GM23338 (cell line): Measurements from ENCODE around the gene ZNF578. TPM values are rescaled to one million over a fixed set of nuclear protein-coding genes. Genes with fewer than 3 reads are reported as not detected.

Source experiments
- ATAC-seq: fragments of 200-7000 bp; cut with Tn5 transposase; 3 replicates; pipeline ENCODE4 v1.9.1; 2020
- DNase-seq: peaks from one replicate; pipeline ENCODE4 v3.0.0-alpha.2; 2015; ENCODE audit warnings: low spot score
- H2AFZ ChIP-seq: fragments of 200-600 bp; sonication (generic); 2 replicates; pipeline ENCODE4 v1.8.0; 2016; ENCODE audit warnings: antibody characterized with exemption, mild to moderate bottlenecking, moderate library complexity
- H3F3A ChIP-seq: fragments of 200-600 bp; sonication (generic); replicated peaks from 2 replicates; pipeline ENCODE4 v1.8.0; 2017; ENCODE audit warnings: antibody characterized with exemption, mixed run types, low read depth
- H3K27ac ChIP-seq: fragments of 200-600 bp; sonication (generic); 2 replicates; pipeline ENCODE4 v1.6.1; 2016; ENCODE audit warnings: low read depth
- H3K27me3 ChIP-seq: fragments of 200-600 bp; sonication (generic); 2 replicates; pipeline ENCODE4 v1.8.0; 2016; ENCODE audit warnings: mild to moderate bottlenecking, mixed run types, moderate library complexity; ENCODE audit not compliant: insufficient read depth
- H3K36me3 ChIP-seq: fragments of 200-600 bp; sonication (generic); 2 replicates; pipeline ENCODE4 v1.8.0; 2016; ENCODE audit warnings: mild to moderate bottlenecking; ENCODE audit not compliant: insufficient read depth
- H3K4me1 ChIP-seq: fragments of 200-600 bp; sonication (generic); 2 replicates; pipeline ENCODE4 v1.8.0; 2016; ENCODE audit warnings: mild to moderate bottlenecking, moderate library complexity; ENCODE audit not compliant: insufficient read depth
- H3K4me2 ChIP-seq: fragments of 200-600 bp; sonication (generic); 2 replicates; pipeline ENCODE4 v1.7.1; 2017; ENCODE audit warnings: mixed run types
- H3K4me3 ChIP-seq: fragments of 200-600 bp; sonication (generic); 2 replicates; pipeline ENCODE4 v1.6.1; 2016; ENCODE audit warnings: mixed run types
- H3K79me2 ChIP-seq: fragments of 200-600 bp; sonication (generic); replicated peaks from 2 replicates; pipeline ENCODE4 v1.8.0; 2017; ENCODE audit warnings: mild to moderate bottlenecking; ENCODE audit not compliant: insufficient read depth
- H3K9me2 ChIP-seq: fragments of 200-600 bp; sonication (generic); 2 replicates; pipeline ENCODE4 v1.8.0; 2017; ENCODE audit not compliant: insufficient read depth
- H4K20me1 ChIP-seq: fragments of 200-600 bp; sonication (generic); replicated peaks from 2 replicates; pipeline ENCODE4 v1.8.0; 2017; ENCODE audit warnings: mild to moderate bottlenecking; ENCODE audit not compliant: insufficient read depth
- H3K27ac Mint-ChIP-seq: 2 replicates; pipeline ENCODE4 v1.8.0; 2020; ENCODE audit warnings: inconsistent platforms, mild to moderate bottlenecking, moderate library complexity, mixed read lengths
- H3K27me3 Mint-ChIP-seq: 3 replicates; pipeline ENCODE4 v1.8.0; 2022; ENCODE audit warnings: low read depth, mild to moderate bottlenecking, moderate library complexity, mixed read lengths, inconsistent platforms; ENCODE audit not compliant: insufficient read depth, poor library complexity
- H3K36me3 Mint-ChIP-seq: 3 replicates; pipeline ENCODE4 v1.8.0; 2021; ENCODE audit warnings: low read depth, mild to moderate bottlenecking, inconsistent platforms, moderate library complexity, mixed read lengths
- H3K4me1 Mint-ChIP-seq: 3 replicates; pipeline ENCODE4 v1.8.0; 2020; ENCODE audit warnings: mild to moderate bottlenecking, inconsistent platforms, mixed read lengths
- H3K4me3 Mint-ChIP-seq: 3 replicates; pipeline ENCODE4 v1.8.0; 2021; ENCODE audit warnings: moderate library complexity, mild to moderate bottlenecking, inconsistent platforms, mixed read lengths
- H3K9me3 Mint-ChIP-seq: 3 replicates; pipeline ENCODE4 v1.8.0; 2020; ENCODE audit warnings: moderate library complexity, mild to moderate bottlenecking, inconsistent platforms, mixed read lengths
- CREB1 ChIP-seq: fragments of 250-450 bp; sonication (Bioruptor Pico); IDR thresholded peaks from 2 replicates; pipeline ENCODE4 v1.5.0; 2020; ENCODE audit warnings: low read depth, mild to moderate bottlenecking, moderate library complexity
- CTCF ChIP-seq, 2 experiments: fragments of 200-600 bp in 1 of 2; sonication (generic) in 1 of 2; conservative IDR thresholded peaks; 2 replicates each; pipeline versions ENCODE4 v1.5.1 to v1.6.1; 2016 to 2017; ENCODE audit warnings: antibody characterized with exemption in 2 of 2, low read depth in 2 of 2, mild to moderate bottlenecking in 2 of 2, moderate library complexity in 1 of 2
- EZH2 ChIP-seq: fragments of 200-600 bp; sonication (generic); IDR thresholded peaks from one replicate; pipeline ENCODE4 v1.8.0; 2017; ENCODE audit warnings: antibody characterized with exemption, mild to moderate bottlenecking, low read depth; ENCODE audit not compliant: unreplicated experiment
- EZH2phosphoT487 ChIP-seq: fragments of 200-600 bp; sonication (generic); IDR thresholded peaks from one replicate; pipeline ENCODE4 v1.8.1; 2018; ENCODE audit warnings: antibody characterized with exemption; ENCODE audit not compliant: unreplicated experiment
- REST ChIP-seq: IDR thresholded peaks from one replicate; pipeline ENCODE4 v1.6.1; 2018; ENCODE audit warnings: antibody characterized with exemption; ENCODE audit not compliant: unreplicated experiment
- ZNF114 ChIP-seq: fragments of 250-450 bp; sonication (Bioruptor Pico); IDR thresholded peaks from 2 replicates; pipeline ENCODE4 v1.5.0; 2020; ENCODE audit warnings: mild to moderate bottlenecking, moderate library complexity
- polyA plus RNA-seq: library from polyadenylated mRNA; unstranded; fragments of >200 nt; fragmentation: Nextera tagmentation; extraction: Ambion mirVana; gene quantifications from 2 replicates; pipeline ENCODE4 v1.2.1, GENCODE V29; 2016
- total RNA-seq: library from RNA; depleted of rRNA; stranded (reverse); fragments of >200 nt; shearing (Covaris generic); gene quantifications from 2 replicates; pipeline ENCODE4 v1.2.3, GENCODE V29; 2014
- TF ChIP-seq, protein P1 (sequence below): fragments of 250-450 bp; sonication (Bioruptor Pico); IDR thresholded peaks from 2 replicates; pipeline ENCODE4 v1.5.0; 2020; ENCODE audit warnings: mild to moderate bottlenecking, moderate library complexity
- TF ChIP-seq, protein P2 (sequence below): IDR thresholded peaks from 2 replicates; pipeline ENCODE4 v1.6.1; 2016; ENCODE audit warnings: antibody characterized with exemption

ZNF578 gene
- total and polyA plus RNA-seq, 2 experiments from 2014 or later = 4.1 to 23.9 TPM

DNA sequence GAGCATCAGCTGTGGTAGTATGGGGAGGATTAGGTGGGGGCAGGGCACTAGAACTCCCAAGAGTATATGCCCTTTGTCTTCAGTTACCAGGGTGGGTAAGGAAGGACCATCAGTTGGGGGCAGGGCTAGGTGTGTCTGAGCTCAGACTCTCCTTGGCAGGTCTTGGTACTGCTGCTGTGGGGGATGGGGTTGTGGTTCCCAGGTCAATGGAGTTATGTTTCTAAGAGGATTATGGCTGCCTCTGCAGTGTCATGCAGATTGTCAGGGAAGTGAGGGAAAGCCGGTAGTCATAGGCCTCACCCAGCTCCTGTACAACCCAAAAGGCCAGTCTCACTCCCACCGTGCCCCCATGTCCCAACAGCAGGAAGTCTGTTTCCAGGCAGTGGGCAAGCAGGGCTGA lies 8.8 kb upstream of the ZNF578 start (continued):
- TF ChIP-seq, protein P1, sequence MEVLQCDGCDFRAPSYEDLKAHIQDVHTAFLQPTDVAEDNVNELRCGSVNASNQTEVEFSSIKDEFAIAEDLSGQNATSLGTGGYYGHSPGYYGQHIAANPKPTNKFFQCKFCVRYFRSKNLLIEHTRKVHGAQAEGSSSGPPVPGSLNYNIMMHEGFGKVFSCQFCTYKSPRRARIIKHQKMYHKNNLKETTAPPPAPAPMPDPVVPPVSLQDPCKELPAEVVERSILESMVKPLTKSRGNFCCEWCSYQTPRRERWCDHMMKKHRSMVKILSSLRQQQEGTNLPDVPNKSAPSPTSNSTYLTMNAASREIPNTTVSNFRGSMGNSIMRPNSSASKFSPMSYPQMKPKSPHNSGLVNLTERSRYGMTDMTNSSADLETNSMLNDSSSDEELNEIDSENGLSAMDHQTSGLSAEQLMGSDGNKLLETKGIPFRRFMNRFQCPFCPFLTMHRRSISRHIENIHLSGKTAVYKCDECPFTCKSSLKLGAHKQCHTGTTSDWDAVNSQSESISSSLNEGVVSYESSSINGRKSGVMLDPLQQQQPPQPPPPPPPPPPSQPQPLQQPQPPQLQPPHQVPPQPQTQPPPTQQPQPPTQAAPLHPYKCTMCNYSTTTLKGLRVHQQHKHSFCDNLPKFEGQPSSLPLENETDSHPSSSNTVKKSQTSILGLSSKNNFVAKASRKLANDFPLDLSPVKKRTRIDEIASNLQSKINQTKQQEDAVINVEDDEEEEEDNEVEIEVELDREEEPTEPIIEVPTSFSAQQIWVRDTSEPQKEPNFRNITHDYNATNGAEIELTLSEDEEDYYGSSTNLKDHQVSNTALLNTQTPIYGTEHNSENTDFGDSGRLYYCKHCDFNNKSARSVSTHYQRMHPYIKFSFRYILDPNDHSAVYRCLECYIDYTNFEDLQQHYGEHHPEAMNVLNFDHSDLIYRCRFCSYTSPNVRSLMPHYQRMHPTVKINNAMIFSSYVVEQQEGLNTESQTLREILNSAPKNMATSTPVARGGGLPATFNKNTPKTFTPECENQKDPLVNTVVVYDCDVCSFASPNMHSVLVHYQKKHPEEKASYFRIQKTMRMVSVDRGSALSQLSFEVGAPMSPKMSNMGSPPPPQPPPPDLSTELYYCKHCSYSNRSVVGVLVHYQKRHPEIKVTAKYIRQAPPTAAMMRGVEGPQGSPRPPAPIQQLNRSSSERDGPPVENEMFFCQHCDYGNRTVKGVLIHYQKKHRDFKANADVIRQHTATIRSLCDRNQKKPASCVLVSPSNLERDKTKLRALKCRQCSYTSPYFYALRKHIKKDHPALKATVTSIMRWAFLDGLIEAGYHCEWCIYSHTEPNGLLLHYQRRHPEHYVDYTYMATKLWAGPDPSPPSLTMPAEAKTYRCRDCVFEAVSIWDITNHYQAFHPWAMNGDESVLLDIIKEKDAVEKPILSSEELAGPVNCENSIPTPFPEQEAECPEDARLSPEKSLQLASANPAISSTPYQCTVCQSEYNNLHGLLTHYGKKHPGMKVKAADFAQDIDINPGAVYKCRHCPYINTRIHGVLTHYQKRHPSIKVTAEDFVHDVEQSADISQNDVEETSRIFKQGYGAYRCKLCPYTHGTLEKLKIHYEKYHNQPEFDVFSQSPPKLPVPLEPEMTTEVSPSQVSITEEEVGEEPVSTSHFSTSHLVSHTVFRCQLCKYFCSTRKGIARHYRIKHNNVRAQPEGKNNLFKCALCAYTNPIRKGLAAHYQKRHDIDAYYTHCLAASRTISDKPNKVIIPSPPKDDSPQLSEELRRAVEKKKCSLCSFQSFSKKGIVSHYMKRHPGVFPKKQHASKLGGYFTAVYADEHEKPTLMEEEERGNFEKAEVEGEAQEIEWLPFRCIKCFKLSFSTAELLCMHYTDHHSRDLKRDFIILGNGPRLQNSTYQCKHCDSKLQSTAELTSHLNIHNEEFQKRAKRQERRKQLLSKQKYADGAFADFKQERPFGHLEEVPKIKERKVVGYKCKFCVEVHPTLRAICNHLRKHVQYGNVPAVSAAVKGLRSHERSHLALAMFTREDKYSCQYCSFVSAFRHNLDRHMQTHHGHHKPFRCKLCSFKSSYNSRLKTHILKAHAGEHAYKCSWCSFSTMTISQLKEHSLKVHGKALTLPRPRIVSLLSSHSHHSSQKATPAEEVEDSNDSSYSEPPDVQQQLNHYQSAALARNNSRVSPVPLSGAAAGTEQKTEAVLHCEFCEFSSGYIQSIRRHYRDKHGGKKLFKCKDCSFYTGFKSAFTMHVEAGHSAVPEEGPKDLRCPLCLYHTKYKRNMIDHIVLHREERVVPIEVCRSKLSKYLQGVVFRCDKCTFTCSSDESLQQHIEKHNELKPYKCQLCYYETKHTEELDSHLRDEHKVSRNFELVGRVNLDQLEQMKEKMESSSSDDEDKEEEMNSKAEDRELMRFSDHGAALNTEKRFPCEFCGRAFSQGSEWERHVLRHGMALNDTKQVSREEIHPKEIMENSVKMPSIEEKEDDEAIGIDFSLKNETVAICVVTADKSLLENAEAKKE (CRISPR knock-in tag) = no peak
- TF ChIP-seq, protein P2, sequence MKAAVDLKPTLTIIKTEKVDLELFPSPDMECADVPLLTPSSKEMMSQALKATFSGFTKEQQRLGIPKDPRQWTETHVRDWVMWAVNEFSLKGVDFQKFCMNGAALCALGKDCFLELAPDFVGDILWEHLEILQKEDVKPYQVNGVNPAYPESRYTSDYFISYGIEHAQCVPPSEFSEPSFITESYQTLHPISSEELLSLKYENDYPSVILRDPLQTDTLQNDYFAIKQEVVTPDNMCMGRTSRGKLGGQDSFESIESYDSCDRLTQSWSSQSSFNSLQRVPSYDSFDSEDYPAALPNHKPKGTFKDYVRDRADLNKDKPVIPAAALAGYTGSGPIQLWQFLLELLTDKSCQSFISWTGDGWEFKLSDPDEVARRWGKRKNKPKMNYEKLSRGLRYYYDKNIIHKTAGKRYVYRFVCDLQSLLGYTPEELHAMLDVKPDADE = no peak
- TF ChIP-seq CREB1 (CRISPR knock-in tag) (no peak), EZH2 (no peak)

DNA sequence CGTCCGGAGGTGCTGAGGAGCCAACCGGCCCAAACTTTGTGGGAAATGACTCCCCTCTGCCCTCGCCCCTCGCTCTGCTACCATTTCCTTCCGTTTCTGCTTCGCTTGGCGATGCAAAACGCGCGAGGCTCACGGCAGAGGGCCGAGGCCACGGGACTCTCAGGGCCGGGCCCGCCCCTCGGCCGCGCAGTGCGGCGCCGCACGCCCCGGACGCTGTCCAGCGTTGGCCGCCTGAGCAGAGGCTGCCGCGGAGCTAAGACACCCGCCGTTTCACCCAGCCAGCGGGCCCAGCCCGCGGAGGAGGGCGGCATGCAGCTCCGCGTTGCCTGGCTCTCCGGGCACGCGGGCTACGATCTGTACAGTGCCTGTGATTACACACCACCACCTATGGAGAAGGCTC lies 2.1 kb upstream of the ZNF578 start:
- no peak for TF ChIP-seq EZH2
- TF ChIP-seq ZNF114 = no peak
- TF ChIP-seq, protein P2 = no peak
- TF ChIP-seq CTCF (conservative IDR thresholded peaks at IDR 0.05; ENCODE audit: low read depth in 2 of 2) = no peak
- no peak for TF ChIP-seq EZH2phosphoT487
- no peak for TF ChIP-seq REST
- Histone ChIP-seq H4K20me1 (no peaks in the 10 kb centered on the region), H3K4me1 (no peaks in the 10 kb centered on the region), H3K27me3 (no peaks in the 10 kb centered on the region), H3K4me2 (no peak overlapping the region), H3K9me2 (no peaks in the 10 kb centered on the region), H3F3A (no peaks in the 10 kb centered on the region), H3K4me3 (no peak overlapping the region), H3K36me3 (no peaks in the 10 kb centered on the region), H3K27ac (no peak overlapping the region), H2AFZ (no peak overlapping the region), H3K79me2 (no peaks in the 10 kb centered on the region)
- ATAC-seq (no peak), DNase-seq (no peak)
- peaks cover 7% of the 10 kb centered on the region for H3K27me3 Mint-ChIP-seq
- H3K4me3 Mint-ChIP-seq = no peak overlapping the region
- H3K9me3 Mint-ChIP-seq = peaks cover 93% of the 10 kb centered on the region
- H3K4me1 Mint-ChIP-seq = no peaks in the 10 kb centered on the region
- H3K27ac Mint-ChIP-seq = no peak overlapping the region
- H3K36me3 Mint-ChIP-seq = peaks cover 46% of the 10 kb centered on the region
